Activated CD8-positive, alpha-beta memory T cell treated with anti-CD3 and anti-CD28 coated beads, Interleukin-2, amount 50 U/mL, for 1 hour (primary cell): Measurements from ENCODE around the gene PRSS57.

ENCODE experiments used
- DNase-seq: peaks from one replicate; pipeline ENCODE4 v3.0.0-alpha.2; 2020; ENCODE audit errors: extremely low read depth

PRSS57 gene

DNA sequence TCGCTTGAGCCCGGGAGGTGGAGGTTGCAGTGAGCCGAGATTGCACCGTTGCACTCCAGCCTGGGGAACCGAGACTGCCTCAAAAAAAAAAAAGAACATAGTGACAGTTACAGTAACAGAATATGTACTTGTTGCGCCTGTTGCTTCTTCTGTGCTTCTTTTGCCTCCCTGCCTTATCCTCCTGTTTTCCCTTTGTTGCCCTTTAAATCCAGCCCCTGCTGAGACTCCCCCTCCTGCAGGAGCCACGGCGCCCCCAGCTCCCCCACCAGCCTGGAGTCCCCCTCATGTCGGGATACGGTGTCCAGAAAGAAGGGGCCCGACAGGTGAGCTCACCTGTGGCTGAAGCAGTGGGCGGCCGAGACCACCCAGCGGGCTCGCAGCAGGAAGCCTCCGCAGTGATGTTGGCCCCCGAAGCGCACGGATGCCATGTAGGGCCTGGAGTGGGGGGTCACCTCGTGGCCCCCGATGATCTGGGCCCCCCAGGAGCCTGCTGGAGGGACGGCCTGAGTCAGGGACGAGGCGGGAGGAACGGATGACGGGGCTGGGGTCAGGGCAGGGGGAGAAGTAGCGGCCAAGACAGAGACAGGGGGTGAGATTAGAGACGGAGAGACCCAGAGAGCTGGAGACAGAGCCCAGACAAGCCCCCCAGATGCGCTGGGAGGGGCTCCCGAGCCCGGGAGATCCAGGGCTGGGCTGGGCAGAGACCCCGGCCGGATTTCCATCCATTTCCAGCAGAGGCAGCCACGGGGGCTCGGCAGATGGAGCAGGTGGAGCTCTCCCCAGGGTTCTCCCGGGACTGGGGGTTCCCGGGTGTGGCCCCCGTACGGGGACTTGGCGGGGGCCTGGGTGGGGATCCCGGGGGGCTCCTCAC lies 536 bp downstream of the PRSS57 start:
- DNase-seq = no peak

DNA sequence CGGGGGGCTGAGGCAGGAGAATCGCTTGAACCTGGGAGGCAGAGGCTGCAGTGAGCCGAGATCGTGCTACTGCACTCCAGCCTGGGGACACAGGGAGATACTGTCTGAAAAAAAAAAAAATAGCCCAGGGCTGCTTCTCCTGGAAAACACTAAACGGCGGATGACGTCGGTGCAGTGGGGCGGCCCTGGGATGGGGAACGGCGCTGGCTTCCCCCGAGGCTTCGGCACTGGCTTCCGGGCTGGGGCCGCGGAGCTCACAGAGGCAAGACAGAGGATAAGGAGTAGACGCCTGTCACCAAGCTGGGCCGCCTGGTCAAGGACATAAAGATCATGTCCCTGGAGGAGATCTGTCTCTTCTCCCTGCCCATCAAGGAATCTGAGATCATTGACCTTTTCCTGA lies 5.0 kb downstream of the PRSS57 start:
- no peak for DNase-seq

- DNase-seq = no peak
These were observed 6.3 kb downstream of the PRSS57 start for GRCh38 chr19:688992-689391.

DNA sequence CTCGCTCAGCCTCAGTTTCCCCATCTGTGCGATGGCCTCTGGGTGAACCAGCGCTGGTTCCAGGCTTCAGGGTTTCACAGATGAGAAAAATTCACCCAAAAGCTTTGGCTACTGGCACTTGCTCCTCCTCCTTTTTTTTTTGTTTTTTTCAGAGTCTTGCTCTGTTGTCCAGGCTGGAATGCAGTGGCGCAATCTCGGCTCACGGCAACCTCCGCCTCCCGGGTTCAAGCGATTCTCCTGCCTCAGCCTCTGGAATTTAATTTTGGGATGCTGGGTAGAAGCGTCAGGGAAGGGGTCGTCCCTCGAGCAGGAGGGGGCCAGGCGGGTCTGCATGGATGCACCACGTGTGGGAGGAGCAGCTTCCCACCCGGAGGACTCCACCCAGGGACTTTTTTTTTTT lies 7.0 kb downstream of the PRSS57 start:
- DNase-seq = no peak

- DNase-seq = no peak
These were observed 7.6 kb downstream of the PRSS57 start for GRCh38 chr19:687569-688166.

GRCh38 chr19:686589-687297 lies 8.5 kb downstream of the PRSS57 start:
- DNase-seq = no peak

DNA sequence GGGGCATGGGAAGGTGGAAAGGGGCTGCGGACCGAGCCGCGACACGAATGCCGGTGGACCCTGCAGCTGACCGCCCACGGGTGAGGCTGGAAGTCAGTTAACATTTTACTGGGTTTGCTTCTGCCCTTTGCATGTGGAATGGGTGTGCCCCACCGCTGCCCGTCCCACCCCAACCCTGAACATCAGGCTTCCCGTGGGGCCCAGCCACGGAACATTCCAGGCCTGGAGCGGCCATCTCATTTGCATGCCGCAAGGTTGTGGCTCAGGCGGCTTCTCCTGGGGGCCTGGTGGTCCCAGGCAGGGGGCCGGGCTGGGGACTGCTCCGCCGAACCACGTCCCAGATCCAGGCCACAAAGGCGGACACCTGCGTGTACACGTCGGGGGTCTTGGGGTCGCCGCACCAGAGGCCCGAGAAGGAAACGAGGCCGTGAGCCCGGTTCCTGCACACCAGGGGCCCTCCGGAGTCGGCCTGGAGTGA lies 9.8 kb downstream of the PRSS57 start:
- no peak for DNase-seq

- DNase-seq = no peak
These were observed 12.5 kb downstream of the PRSS57 start for GRCh38 chr19:682678-683320.

DNA sequence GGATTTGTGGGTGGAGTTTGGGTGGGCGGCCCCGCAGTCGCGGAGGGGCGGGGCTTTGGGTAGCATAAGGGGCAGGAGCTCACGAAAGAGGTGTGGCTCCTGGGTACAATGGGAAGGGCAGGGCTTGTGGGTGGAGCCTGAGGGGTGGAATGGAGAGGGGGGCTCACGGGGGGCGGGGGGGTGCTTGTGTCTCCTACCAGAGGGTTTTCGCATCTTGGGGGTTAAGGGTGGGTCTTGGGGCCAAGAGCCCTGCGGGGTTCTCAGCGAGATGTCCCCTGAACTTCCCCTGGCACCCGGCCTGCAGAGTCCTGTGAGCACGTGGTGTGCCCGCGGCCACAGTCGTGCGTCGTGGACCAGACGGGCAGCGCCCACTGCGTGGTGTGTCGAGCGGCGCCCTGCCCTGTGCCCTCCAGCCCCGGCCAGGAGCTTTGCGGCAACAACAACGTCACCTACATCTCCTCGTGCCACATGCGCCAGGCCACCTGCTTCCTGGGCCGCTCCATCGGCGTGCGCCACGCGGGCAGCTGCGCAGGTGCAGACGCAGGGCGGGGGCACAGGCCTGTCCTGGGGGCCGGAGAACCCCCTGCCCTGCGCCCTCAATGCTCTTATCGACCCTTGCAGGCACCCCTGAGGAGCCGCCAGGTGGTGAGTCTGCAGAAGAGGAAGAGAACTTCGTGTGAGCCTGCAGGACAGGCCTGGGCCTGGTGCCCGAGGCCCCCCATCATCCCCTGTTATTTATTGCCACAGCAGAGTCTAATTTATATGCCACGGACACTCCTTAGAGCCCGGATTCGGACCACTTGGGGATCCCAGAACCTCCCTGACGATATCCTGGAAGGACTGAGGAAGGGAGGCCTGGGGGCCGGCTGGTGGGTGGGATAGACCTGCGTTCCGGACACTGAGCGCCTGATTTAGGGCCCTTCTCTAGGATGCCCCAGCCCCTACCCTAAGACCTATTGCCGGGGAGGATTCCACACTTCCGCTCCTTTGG lies 13.9 kb downstream of the PRSS57 start:
- DNase-seq = no peak

DNA sequence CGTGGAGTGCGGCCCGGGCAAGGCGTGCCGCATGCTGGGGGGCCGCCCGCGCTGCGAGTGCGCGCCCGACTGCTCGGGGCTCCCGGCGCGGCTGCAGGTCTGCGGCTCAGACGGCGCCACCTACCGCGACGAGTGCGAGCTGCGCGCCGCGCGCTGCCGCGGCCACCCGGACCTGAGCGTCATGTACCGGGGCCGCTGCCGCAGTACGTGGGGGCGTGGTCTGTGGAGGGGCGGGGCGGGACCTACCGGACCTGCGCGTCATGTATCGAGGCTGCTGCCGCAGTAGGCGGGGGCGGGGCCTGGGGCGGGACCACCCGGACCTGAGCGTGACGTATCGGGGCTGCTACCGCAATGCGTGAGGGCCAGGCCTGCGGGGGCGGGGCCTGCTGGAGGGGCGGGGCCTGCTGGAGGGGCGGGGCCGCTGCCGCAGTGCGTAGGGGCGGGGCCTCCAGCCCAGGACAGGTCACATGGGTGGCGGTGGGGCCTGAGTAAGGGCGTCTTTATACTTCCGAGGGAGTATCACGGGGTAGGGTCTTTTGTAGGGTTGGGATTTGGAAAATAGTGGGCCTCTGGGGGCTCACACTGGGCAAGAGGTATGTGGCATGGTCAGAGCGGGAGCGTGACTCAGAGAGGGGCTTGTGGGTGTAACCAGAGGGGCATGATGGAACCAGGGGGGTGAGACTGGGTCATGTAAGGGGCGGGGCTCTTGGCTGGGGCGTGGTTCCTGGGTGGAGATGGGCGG lies 14.8 kb downstream of the PRSS57 start:
- DNase-seq = peak; percentile 97

- no peak for DNase-seq
These were observed 15.6 kb downstream of the PRSS57 start for GRCh38 chr19:679418-680286.

GRCh38 chr19:678791-679388 lies 16.4 kb downstream of the PRSS57 start:
- no peak for DNase-seq

DNA sequence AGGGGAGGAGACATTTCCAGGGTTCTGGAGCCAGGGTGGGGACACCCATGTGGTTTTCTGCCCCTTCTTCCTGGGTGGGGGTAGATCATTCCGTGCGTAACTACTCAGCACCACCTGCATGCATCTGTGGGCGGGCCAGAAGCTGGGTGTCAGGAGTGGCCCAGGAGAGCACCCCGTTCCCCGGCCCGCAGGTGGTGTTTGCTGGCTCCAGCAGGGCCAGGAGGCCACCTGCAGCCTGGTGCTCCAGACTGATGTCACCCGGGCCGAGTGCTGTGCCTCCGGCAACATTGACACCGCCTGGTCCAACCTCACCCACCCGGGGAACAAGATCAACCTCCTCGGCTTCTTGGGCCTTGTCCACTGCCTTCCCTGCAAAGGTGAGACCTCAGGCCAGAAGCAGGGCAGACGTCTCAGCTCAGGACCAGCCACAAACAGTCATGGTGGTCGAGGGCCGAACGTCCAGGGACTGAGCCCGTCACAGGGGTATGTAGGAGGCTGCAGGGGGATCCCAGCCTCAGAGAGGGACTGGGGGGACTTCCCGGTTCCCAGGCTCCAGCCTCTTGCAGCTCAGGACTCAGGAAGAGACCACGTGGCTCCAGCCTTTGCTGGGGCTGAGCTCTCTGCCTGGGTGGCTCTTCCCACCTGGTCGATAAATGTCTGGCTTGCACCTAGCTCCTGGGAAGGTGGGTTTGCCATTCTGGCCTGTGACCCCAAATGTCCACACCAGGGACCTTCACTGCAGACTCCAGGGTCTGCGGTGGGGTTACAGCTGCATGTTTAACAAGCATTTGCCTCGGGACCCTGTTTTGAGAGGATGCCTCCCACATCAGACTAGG lies 17.4 kb downstream of the PRSS57 start:
- no peak for DNase-seq

DNA sequence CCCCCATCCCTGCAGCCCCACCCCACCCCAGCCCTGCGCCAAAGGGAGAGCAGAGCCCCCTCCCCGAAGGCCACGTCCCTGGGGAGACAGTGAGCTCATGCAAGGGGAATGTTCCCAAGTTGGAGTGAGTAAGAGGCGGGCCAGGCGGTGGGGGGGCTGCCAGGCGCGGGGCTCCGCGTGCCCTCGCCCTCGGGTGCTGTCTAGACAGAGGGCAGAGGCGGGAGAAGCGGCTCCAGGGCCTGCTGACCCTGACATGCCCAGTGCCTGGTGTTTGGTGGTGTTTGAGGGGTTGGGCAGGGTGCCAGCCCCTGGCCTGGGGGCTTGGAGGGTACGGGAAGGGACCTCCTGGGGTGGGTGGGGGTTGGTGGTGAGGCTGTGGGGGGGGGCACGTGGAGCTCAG lies 18.1 kb downstream of the PRSS57 start:
- no peak for DNase-seq

- no peak for DNase-seq
These were observed 18.7 kb downstream of the PRSS57 start, which contains the start of gene FSTL3 for GRCh38 chr19:676339-677105. Gene FSTL3, plus strand, starts transcription at chr19:676392. Its CDS starts 32 bp downstream, at chr19:676424.

DNA sequence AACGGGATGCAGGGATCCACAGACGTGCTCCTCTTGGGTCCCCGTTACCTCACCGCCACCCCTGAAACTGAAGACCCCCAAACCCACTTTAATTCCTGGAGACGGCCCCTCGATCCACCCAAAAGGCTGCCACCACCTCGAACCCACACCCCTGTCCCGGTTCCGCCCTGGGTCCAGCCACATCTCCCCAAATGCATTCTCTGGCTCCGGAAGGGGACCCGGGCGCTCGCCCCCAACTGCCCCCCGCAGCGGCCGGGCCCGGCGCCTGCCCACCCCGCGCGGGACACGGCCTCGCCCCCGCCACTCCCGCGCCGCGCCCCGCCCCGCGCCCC lies 19.3 kb downstream of the PRSS57 start:
- DNase-seq = no peak
